Gastrocnemius medialis (tissue), 4 donors: ENCODE data around the gene PRKAG2. TPM values are rescaled to one million over a fixed set of nuclear protein-coding genes. Genes with fewer than 3 reads are reported as not detected.

Experiments used
- ATAC-seq, 2 donors: fragments of 150-250 bp; one replicate each; pipeline ENCODE4 v1.9.1; 2016
- DNase-seq, 2 donors: peaks; one replicate each; pipeline ENCODE4 v3.0.0-alpha.2; 2019
- H3K27ac ChIP-seq, 4 donors: fragments of 200-600 bp; sonication (generic); 1 replicate in 1 of 4; 2 replicates in 3 of 4; pipeline ENCODE4 v1.5.1; 2016 to 2018; ENCODE audit warnings: mild to moderate bottlenecking in 2 of 4, moderate library complexity in 1 of 4
- H3K27me3 ChIP-seq, 3 donors: fragments of 200-600 bp; sonication (generic) in 2 of 3; 1 replicate in 1 of 3; 2 replicates in 2 of 3; pipeline versions ENCODE4 v1.5.1 to v1.6.0; 2016 to 2019; ENCODE audit warnings: mild to moderate bottlenecking in 1 of 3, moderate library complexity in 1 of 3
- H3K36me3 ChIP-seq, 2 donors: fragments of 200-600 bp; sonication (generic) in 1 of 2; one replicate each; pipeline ENCODE4 v1.5.1; 2017 to 2018
- H3K4me1 ChIP-seq, 2 donors: fragments of 200-600 bp; sonication (generic) in 1 of 2; one replicate each; pipeline ENCODE4 v1.5.1; 2016 to 2017; ENCODE audit warnings: mild to moderate bottlenecking in 2 of 2
- H3K4me3 ChIP-seq, 4 donors: fragments of 200-600 bp; sonication (generic) in 3 of 4; 1 replicate in 1 of 4; 2 replicates in 3 of 4; pipeline ENCODE4 v1.5.1; 2016 to 2019; ENCODE audit warnings: mild to moderate bottlenecking in 2 of 4
- H3K9me3 ChIP-seq, 3 donors: fragments of 200-600 bp; sonication (generic) in 2 of 3; 1 replicate in 1 of 3; 2 replicates in 2 of 3; pipeline ENCODE4 v1.5.1; 2016 to 2019
- CTCF ChIP-seq, 5 experiments: fragments of 450-650 bp in 3 of 5; fragments of 200-600 bp in 2 of 5; sonication (generic) in 2 of 5; IDR thresholded peaks in 4 of 5; conservative IDR thresholded peaks in 1 of 5; 1 replicate in 4 of 5; 2 replicates in 1 of 5; pipeline ENCODE4 v1.5.1; 2016 to 2019; ENCODE audit warnings: antibody characterized with exemption in 5 of 5, mild to moderate bottlenecking in 3 of 5, moderate library complexity in 3 of 5
- POLR2A ChIP-seq, 2 donors: fragments of 450-650 bp; IDR thresholded peaks; one replicate each; pipeline ENCODE4 v1.6.1; 2017; ENCODE audit warnings: antibody characterized with exemption in 2 of 2, mild to moderate bottlenecking in 2 of 2, moderate library complexity in 2 of 2
- in situ Hi-C, 4 donors: fragments of 200-750 bp; cut with MboI; loops; one replicate each; pipeline versions ENCODE4 v1.15.0 to v1.8.0; 2017; ENCODE audit warnings: low sequenced_read_pairs in 4 of 4
- intact Hi-C: fragments of 100-400 bp; cut with DNase I; formaldehyde crosslinking; loops from one replicate; pipeline ENCODE4 v1.15.1; 2023; ENCODE audit warnings: low total_unique reads
- total RNA-seq, 4 donors: library from RNA; depleted of rRNA; stranded (reverse); fragments of >200 nt; gene quantifications; one replicate each; pipeline versions ENCODE4 v1.1.0 to v1.2.3, GENCODE V29; 2016

PRKAG2 gene
- total RNA-seq, 4 donors from 2014 or later: 5.3 to 32.6 (median 13.9) TPM

DNA sequence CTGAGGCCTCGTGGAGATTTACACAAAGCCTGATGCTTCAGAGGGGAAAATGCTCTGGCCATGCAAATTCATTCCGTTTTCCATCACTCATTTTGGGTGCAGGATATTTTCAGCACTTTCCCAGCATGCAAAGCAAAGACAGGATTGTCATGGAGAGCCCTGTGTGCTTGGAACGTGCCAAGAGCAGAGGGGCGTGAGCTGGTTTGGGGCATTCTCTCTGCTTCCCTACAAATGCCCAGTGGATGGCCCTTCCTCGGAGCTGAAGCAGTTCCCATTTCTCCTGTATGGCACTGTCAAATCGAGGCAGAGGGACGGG lies 164.1 kb downstream of the PRKAG2 start:
- Histone ChIP-seq H3K27me3 (no peaks in the 10 kb centered on the region), H3K4me1 (peaks cover 8 to 31% of the 10 kb centered on the region in 2 donors)
- intact Hi-C loops: no loop called here

GRCh38 chr7:151711906-151712809 lies 164.8 kb downstream of the PRKAG2 start:
- Histone ChIP-seq H3K4me3 (no peak overlapping the region), H3K27me3 (no peaks in the 10 kb centered on the region), H3K4me1 (peaks cover 12 to 26% of the 10 kb centered on the region in 2 donors), H3K27ac (peak overlapping the region in 3 of 4 donors; percentile 64 to 73 (median 69)), H3K9me3 (no peaks in the 10 kb centered on the region), H3K36me3 (no peaks in the 10 kb centered on the region)
- TF ChIP-seq CTCF (IDR thresholded peaks at IDR 0.05 in 4 of 5, conservative IDR thresholded peaks at IDR 0.05 in 1 of 5) (no peak), POLR2A (IDR thresholded peaks at IDR 0.05) (peak; percentile 11 to 14)
- ATAC-seq (peak in 1 of 2 donors; percentile 25), DNase-seq (peak in 1 of 2 donors; percentile 63)
- intact Hi-C loops (no loop called here), in situ Hi-C loops (no loop called here)

More for the DNA sequence above, 164.1 kb downstream of the PRKAG2 start:
- ATAC-seq: no peak
- H3K4me3 ChIP-seq: no peak overlapping the region
- no peaks in the 10 kb centered on the region for H3K9me3 ChIP-seq
- no peaks in the 10 kb centered on the region for H3K36me3 ChIP-seq
- H3K27ac ChIP-seq: peak overlapping the region in 3 of 4 donors; percentile 64 to 73 (median 69)
- TF ChIP-seq POLR2A (IDR thresholded peaks at IDR 0.05): no peak
- TF ChIP-seq CTCF (IDR thresholded peaks at IDR 0.05 in 4 of 5, conservative IDR thresholded peaks at IDR 0.05 in 1 of 5): no peak
- no peak for DNase-seq
- in situ Hi-C loops: no loop called here

DNA sequence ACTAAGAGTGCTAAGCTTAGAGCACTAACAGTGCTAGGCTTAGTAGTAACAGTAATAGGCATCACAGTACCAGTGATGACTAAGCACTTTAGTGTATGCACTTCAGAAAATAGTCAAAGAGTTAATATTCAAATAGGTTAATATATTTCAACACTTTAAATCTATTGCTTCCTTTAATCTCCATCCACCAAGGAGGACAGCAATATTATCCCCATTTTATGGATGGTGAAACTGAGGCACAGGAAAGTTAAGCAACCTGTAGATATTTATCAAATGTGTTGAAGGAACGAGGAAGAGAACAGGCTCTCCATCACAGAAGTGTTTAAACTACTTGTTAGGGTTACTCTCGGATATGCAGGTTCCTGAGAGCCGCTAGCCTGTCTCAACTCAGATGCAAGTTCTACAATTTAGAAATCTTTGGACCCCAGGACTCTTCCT lies 165.5 kb downstream of the PRKAG2 start:
- intact Hi-C loops: no loop called here
- Histone ChIP-seq H3K4me1 (peaks cover 13 to 29% of the 10 kb centered on the region in 2 donors), H3K27ac (peak overlapping the region in 3 of 4 donors; percentile 8 to 73 (median 69)), H3K36me3 (no peaks in the 10 kb centered on the region), H3K4me3 (no peak overlapping the region), H3K27me3 (no peaks in the 10 kb centered on the region), H3K9me3 (no peaks in the 10 kb centered on the region)
- ATAC-seq (no peak), DNase-seq (no peak)
- in situ Hi-C loops: no loop called here
- no peak for TF ChIP-seq CTCF (IDR thresholded peaks at IDR 0.05 in 4 of 5, conservative IDR thresholded peaks at IDR 0.05 in 1 of 5)
- no peak for TF ChIP-seq POLR2A (IDR thresholded peaks at IDR 0.05)

GRCh38 chr7:151710646-151711434 lies 166.1 kb downstream of the PRKAG2 start:
- intact Hi-C loops: no loop called here
- in situ Hi-C loops: no loop called here
- no peaks in the 10 kb centered on the region for H3K27me3 ChIP-seq
- ATAC-seq: no peak
- peak overlapping the region in 2 of 4 donors; percentile 69 to 73 for H3K27ac ChIP-seq
- no peak overlapping the region for H3K4me3 ChIP-seq
- no peaks in the 10 kb centered on the region for H3K9me3 ChIP-seq
- no peaks in the 10 kb centered on the region for H3K36me3 ChIP-seq
- no peak for DNase-seq
- no peak for TF ChIP-seq CTCF (IDR thresholded peaks at IDR 0.05 in 4 of 5, conservative IDR thresholded peaks at IDR 0.05 in 1 of 5)
- no peak for TF ChIP-seq POLR2A (IDR thresholded peaks at IDR 0.05)
- peaks cover 19 to 35% of the 10 kb centered on the region in 2 donors for H3K4me1 ChIP-seq
